RWPE1 (cell line): ENCODE results near the gene VPS26C.

Experiments
- CTCF ChIA-PET: fragments of 350-600 bp; sonication (Branson Sonifier 250); formaldehyde crosslinking; extraction: SDS; loops from one replicate; lab custom pipeline; 2021; lab: Yijun Ruan, JAX
- POLR2A ChIA-PET: fragments of 400-600 bp; formaldehyde crosslinking; extraction: SDS; loops from one replicate; lab custom pipeline; 2020; ENCODE audit warnings: antibody characterized with exemption; ENCODE audit not compliant: low non-redundant PET; lab: Yijun Ruan, JAX
- DNase-seq: peaks from one replicate; pipeline ENCODE4 v3.0.0; 2012; ENCODE audit warnings: low spot score
- H3K27ac ChIP-seq: fragments of 450-650 bp; 2 replicates; pipeline ENCODE4 v1.5.1; 2017
- TF ChIP-seq, protein P1 (sequence below): fragments of 450-650 bp; conservative IDR thresholded peaks from 2 replicates; pipeline ENCODE4 v1.5.1; 2017; ENCODE audit warnings: low read depth, mild to moderate bottlenecking

VPS26C gene

GRCh38 chr21:37183749-37184148 lies 83.4 kb downstream of the VPS26C start:
- TF ChIP-seq, protein P1, sequence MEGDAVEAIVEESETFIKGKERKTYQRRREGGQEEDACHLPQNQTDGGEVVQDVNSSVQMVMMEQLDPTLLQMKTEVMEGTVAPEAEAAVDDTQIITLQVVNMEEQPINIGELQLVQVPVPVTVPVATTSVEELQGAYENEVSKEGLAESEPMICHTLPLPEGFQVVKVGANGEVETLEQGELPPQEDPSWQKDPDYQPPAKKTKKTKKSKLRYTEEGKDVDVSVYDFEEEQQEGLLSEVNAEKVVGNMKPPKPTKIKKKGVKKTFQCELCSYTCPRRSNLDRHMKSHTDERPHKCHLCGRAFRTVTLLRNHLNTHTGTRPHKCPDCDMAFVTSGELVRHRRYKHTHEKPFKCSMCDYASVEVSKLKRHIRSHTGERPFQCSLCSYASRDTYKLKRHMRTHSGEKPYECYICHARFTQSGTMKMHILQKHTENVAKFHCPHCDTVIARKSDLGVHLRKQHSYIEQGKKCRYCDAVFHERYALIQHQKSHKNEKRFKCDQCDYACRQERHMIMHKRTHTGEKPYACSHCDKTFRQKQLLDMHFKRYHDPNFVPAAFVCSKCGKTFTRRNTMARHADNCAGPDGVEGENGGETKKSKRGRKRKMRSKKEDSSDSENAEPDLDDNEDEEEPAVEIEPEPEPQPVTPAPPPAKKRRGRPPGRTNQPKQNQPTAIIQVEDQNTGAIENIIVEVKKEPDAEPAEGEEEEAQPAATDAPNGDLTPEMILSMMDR = no peak
- no peak for DNase-seq

DNA sequence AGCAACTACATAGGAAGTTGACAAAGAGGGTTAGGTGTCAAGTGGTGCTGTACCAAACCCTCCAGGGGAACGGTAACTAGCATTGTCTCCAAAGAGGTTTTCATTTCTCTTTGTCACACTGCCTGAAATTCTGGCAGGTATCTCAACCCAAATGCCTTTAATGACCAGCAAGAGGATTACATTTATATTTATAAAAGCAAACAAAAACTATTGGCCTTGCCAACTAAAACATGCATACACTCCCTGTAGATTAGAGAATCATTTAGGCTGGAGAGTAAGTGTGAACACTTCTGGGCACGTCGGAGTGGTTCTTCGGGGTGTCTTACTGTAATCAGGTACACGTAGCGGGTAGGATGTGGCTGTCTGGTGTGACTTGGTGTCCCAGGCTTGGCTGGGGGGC lies 84.9 kb downstream of the VPS26C start:
- TF ChIP-seq, protein P1 = no peak
- ChIA-PET CTCF (no interaction called here), POLR2A (no interaction called here)
- DNase-seq = no peak
- H3K27ac ChIP-seq = no peak overlapping the region

More at GRCh38 chr21:37183749-37184148, 83.4 kb downstream of the VPS26C start:
- ChIA-PET CTCF (no interaction called here), POLR2A (no interaction called here)
- no peak overlapping the region for H3K27ac ChIP-seq

GRCh38 chr21:37181059-37181458 lies 86.1 kb downstream of the VPS26C start:
- no peak overlapping the region for H3K27ac ChIP-seq
- ChIA-PET CTCF (no interaction called here), POLR2A (no interaction called here)
- no peak for DNase-seq
- TF ChIP-seq, protein P1 = no peak

DNA sequence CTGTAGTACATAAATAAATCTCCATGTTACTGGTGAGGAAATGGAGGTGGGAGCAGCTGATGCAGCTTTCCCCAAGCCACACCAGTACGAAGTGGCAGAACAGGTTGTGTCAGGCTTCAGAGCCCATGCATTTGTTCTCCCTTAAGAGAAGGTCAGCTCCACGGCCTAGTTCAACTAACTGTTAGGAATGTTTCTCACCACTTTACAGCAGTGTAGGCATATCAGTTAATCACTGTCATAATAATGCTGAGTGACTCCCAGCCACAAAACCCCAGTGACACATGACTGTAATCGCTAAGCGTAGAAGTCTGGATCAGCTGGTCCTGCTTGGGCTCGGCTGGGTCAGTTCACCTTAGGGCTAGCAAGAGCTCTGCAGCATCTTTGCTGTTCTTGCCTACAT lies 90.4 kb downstream of the VPS26C start:
- CTCF ChIA-PET = interaction anchor here (0.6 kb wide), 1 partner anchor 188 kb away, joined by 3 read pairs; no protein-coding TSS in a partner anchor
- H3K27ac ChIP-seq = no peak overlapping the region
- TF ChIP-seq, protein P1 = no peak
- no peak for DNase-seq
- POLR2A ChIA-PET = no interaction called here
